C1 segment of cervical spinal cord (tissue), 14 donors: ENCODE data around the gene ARHGAP26.

Experiments used
- DNase-seq, 14 donors: peaks; one replicate each; lab custom pipeline; 2025; lab: John Stamatoyannopoulos, UW

The ARHGAP26 gene

DNA sequence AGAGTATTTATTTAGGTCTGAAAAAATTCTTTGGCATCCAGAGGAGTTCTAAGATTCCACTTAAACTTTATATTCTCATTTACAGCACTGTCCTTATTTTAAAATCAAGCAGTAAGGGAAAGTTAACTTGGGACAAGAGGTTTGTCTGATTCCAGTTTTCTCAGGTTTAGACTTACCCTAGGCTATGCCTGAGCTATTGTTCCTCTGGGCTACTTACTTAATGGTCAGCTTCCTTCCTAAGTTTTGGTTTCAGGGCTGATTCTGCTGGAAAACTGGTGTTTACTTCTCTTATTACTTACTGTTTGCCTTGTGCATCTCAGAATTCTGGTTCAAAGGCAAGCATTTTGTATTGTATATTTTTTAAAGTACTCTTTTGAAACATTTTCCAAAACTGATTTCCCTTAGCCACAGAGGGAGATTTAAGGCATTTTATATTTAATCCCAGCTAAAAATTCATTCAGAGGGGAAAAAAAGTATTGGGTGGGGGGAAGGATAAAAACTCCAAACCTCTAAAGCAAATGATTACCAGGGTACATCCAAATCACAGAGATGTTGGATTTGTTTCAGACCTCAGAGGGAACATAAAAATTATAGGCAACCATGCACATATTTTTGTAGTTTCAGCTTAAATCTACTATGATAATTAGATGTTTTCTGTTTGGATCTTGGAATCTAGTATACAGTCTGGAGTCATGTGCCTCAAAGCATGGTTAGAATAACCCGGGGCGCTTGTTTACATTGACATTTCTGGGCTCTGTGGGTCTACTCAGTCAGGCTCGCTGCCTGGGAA is 290.0 kb downstream of the ARHGAP26 start:
- no peak for DNase-seq

- no peak for DNase-seq
Observed at GRCh38 chr5:143061161-143061945, 291.2 kb downstream of the ARHGAP26 start.

- DNase-seq: no peak
Observed at GRCh38 chr5:143062379-143062778, 292.2 kb downstream of the ARHGAP26 start.

- DNase-seq: peak in 4 of 14 donors; percentile 12 to 40 (median 28)
Observed at GRCh38 chr5:143063175-143063970, 293.2 kb downstream of the ARHGAP26 start.

- DNase-seq: no peak
Observed at GRCh38 chr5:143064218-143064641, 294.1 kb downstream of the ARHGAP26 start.

- no peak for DNase-seq
Observed at GRCh38 chr5:143064676-143065075, 294.5 kb downstream of the ARHGAP26 start.

- DNase-seq: no peak
Observed at GRCh38 chr5:143065185-143065965, 295.2 kb downstream of the ARHGAP26 start.

- no peak for DNase-seq
Observed at GRCh38 chr5:143065996-143066522, 295.9 kb downstream of the ARHGAP26 start.

DNA sequence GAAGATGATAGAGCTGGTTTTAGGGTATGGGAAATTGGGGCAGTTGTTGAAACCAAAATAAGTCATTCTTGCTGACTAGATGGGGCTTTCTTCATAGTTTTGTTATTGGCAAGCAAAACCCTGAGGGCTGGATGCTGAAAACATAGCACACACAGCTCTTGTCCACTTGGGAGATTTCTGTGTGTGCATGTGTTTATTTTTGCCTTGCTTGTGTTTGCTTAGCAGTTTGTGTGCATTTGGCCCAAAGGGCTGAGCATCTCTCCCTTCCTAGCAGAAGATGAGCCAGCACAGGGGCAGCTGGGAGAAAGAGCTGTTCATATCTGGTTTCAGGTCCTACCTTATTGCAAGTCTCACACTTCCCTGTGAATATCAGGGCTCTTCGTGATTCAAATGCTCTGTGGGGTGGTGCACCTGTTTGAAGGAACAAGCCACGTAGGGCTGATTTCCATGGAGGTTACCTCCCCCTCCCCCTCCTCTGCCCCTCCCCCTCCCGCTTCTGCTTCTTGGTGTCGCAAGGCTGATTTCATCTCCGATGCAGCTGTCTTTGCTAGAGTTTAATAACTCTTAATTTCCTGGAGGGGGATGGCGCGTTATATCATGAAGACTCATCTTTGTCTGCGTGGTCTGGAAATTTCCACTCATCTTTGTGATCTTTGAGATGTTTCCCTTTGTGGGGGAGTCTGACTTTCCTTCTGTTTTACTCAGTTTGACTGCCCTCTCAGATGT is 296.5 kb downstream of the ARHGAP26 start:
- peak in 1 of 14 donors; percentile 11 for DNase-seq

DNA sequence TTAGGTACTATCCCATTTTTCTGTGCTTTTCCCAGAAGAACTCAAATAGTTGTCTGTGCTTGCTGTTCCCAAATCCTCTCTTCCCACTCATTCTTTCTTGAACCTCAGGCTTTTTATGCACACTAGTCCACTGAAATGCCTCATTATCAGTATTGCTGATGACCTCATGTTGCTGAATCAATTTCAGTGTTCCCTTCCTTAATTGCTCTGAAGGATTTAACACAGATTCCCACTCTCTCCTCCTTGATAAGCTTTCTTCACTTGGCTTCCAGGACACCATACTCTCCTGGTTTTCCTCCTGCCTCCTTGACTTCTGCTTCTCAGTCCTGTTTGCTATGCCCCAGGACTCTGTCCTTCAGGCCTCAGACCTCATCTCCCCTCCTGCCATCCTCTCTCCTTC is 298.5 kb downstream of the ARHGAP26 start:
- DNase-seq: no peak

DNA sequence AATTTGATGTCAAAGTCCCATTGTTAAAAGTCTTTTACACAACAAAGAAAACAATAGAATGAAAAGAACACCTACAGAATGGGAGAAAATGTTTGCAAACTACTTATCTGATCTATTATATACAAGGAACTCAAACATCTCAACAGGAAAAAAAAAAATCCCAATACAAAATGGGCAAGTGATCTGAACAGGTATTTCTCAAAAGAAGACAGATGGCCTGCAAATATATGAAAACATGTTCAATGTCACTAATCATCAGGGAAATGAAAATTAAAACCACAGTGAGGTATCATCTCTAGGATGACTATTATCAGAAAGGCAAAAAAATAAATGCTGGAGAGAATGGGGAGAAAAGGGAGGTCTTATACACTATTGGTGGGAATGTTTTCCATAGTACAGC is 301.8 kb downstream of the ARHGAP26 start:
- DNase-seq: no peak

DNA sequence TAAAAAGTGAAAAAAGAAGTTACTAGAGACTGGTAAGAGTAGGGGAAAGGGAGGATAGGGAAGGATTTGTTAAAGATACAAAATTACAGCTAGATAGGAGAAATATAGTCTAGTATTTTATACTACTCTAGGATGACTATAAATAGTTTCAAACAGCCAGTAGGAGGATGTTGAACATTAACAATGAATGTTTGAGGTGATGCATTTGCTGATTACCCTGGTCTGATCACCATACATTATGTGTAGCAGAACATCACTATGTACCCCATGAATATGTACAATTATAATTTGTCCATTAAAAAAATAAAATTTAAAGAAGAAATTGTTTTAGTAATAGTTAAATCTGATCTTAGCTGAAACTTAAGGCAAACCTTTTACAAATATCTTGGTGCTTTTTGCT is 302.6 kb downstream of the ARHGAP26 start:
- DNase-seq: no peak

GRCh38 chr5:143073766-143074165 is 303.6 kb downstream of the ARHGAP26 start:
- no peak for DNase-seq

- DNase-seq: no peak
Observed at GRCh38 chr5:143074414-143074996, 304.3 kb downstream of the ARHGAP26 start.

DNA sequence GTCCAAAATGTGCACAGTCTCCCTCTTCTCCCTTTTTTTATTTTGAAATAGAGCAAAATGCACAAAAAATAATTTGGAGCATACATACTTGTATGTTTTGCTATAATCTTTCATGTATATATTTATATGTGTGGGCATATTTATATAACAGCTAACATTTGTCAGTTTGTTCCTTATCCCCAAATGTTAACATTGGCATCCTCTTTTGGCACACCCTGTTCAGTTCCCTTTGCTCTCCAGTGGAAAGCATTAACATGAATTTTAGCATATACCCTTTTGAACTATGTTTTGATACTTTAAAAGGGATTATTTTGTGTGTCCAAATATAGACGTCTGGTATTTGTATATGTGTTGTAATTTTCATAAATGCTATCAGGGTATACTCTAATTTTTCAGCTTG is 306.2 kb downstream of the ARHGAP26 start:
- DNase-seq: no peak

- no peak for DNase-seq
Observed at GRCh38 chr5:143077453-143078103, 307.4 kb downstream of the ARHGAP26 start.

- DNase-seq: no peak
Observed at GRCh38 chr5:143078313-143078712, 308.1 kb downstream of the ARHGAP26 start.

- DNase-seq: no peak
Observed at GRCh38 chr5:143078971-143079370, 308.8 kb downstream of the ARHGAP26 start.

DNA sequence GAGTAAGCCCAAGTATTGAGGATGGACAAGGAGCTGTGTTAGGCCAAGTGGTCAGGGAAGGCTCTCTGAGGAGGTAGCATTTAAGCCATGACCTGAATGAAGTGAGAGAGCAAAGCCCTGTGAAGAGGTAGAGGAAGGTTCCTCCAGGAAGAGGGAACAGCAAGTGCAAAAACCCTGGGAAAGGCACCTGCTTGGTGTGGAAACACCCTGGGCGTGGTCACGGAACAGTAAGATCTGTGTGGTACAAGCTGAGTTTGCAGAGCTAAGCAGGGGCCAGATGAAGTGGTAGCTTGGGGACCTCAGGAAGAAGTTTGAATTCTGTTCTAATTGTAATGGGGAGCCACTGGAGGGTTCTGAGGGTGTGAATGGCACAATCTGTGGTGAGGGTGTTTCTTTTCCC is 310.2 kb downstream of the ARHGAP26 start:
- DNase-seq: no peak
